ENCODE data around the gene GALP. TPM values are rescaled to one million over a fixed set of nuclear protein-coding genes. Genes with fewer than 3 reads are reported as not detected.

Gene GALP
- total RNA-seq, 1 experiment from 2014 or later = not detected

- H4K5ac ChIP-seq (ENCODE audit: insufficient read length, low read depth, low read length) = no peak overlapping the region
- no peak for DNase-seq
- no peak overlapping the region for H3K9ac ChIP-seq (ENCODE audit: extremely low read depth, insufficient read length, low read length)
- no peak overlapping the region for H2BK120ac ChIP-seq (ENCODE audit: low read depth, low read length, poor library complexity, severe bottlenecking)
- no peak overlapping the region for H4K8ac ChIP-seq (replicated peaks; ENCODE audit: insufficient read length, low read depth, low read length)
- H3K9me3 Mint-ChIP-seq = 0 out of 5 replicates have a peak, but pooled peaks cover 0 to 2% of the 10 kb centered on the region in 2 experiments
- peaks cover 13% of the 10 kb centered on the region for H3K23me2 ChIP-seq (ENCODE audit: insufficient read length, low read depth, low read length, poor library complexity, severe bottlenecking)
- H2BK12ac ChIP-seq (ENCODE audit: insufficient read length, low read depth, low read length) = no peak overlapping the region
- H2BK5ac ChIP-seq (ENCODE audit: insufficient read length, low read length) = no peak overlapping the region
- no peak overlapping the region for H4K91ac ChIP-seq (ENCODE audit: insufficient read length, low read depth, low read length)
- H3K14ac ChIP-seq (ENCODE audit: insufficient read depth, low read length) = no peak overlapping the region
- no peak overlapping the region for H3K56ac ChIP-seq (ENCODE audit: insufficient read length, low read depth, low read length)
- peaks cover 18 to 21% of the 10 kb centered on the region in 2 experiments for H3K4me1 Mint-ChIP-seq
- no peak overlapping the region for H2BK15ac ChIP-seq (ENCODE audit: low read depth, low read length)
- H3K79me2 ChIP-seq (ENCODE audit: insufficient read depth, low read length) = peaks cover 4% of the 10 kb centered on the region; the same call in 1 of the 2 replicates
- H3K4me1 ChIP-seq (ENCODE audit: insufficient read depth, low read length) = peaks cover 3% of the 10 kb centered on the region; the same call in 1 of the 2 replicates
- no peaks in the 10 kb centered on the region for H3K27me3 Mint-ChIP-seq (ENCODE audit: low read depth)
- H3T11ph ChIP-seq (ENCODE audit: low read length) = no peak overlapping the region
- H3K23ac ChIP-seq (ENCODE audit: insufficient read length, low read depth, low read length) = no peak overlapping the region
- peak overlapping the region; percentile 88 for H3K4me2 ChIP-seq (ENCODE audit: insufficient read depth, insufficient read length, low read length)
- H2AK5ac ChIP-seq (ENCODE audit: insufficient read length, low read length) = no peak overlapping the region
- no peaks in the 10 kb centered on the region for H3K27me3 ChIP-seq (ENCODE audit: insufficient read depth, low read length)
- H2AFZ ChIP-seq (ENCODE audit: low read length) = no peak overlapping the region
- H3K9me3 ChIP-seq (ENCODE audit: control insufficient read depth, low read depth, low read length) = no peaks in the 10 kb centered on the region
- no peaks in the 10 kb centered on the region for H3K79me1 ChIP-seq (ENCODE audit: insufficient read depth, low read depth, low read length, poor library complexity, severe bottlenecking)
- H3K4ac ChIP-seq (ENCODE audit: low read depth, low read length) = no peak overlapping the region
- TF ChIP-seq, protein P1, sequence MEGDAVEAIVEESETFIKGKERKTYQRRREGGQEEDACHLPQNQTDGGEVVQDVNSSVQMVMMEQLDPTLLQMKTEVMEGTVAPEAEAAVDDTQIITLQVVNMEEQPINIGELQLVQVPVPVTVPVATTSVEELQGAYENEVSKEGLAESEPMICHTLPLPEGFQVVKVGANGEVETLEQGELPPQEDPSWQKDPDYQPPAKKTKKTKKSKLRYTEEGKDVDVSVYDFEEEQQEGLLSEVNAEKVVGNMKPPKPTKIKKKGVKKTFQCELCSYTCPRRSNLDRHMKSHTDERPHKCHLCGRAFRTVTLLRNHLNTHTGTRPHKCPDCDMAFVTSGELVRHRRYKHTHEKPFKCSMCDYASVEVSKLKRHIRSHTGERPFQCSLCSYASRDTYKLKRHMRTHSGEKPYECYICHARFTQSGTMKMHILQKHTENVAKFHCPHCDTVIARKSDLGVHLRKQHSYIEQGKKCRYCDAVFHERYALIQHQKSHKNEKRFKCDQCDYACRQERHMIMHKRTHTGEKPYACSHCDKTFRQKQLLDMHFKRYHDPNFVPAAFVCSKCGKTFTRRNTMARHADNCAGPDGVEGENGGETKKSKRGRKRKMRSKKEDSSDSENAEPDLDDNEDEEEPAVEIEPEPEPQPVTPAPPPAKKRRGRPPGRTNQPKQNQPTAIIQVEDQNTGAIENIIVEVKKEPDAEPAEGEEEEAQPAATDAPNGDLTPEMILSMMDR (conservative IDR thresholded peaks at IDR 0.05) = no peak
- peaks cover 1 to 5% (median 1%) of the 10 kb centered on the region in 3 experiments; a peak in 5 of 7 replicates for H3K36me3 Mint-ChIP-seq (ENCODE audit: insufficient read depth in 1 of 3, low read depth in 3 of 3)
- H2BK20ac ChIP-seq (ENCODE audit: low read depth, low read length, poor library complexity, severe bottlenecking) = no peak overlapping the region
- no peak overlapping the region for H3K18ac ChIP-seq (ENCODE audit: insufficient read length, low read depth, low read length)
- H3K4me3 Mint-ChIP-seq = peak overlapping the region; percentile 79 to 85
- peak overlapping the region in 1 of 3 experiments; percentile 66; a peak in 3 of 7 replicates for H3K27ac Mint-ChIP-seq
- no CpG with 5 or more reads among the region's 17 CpGs for WGBS (ENCODE audit: extremely low coverage, insufficient read length, low lambda C conversion rate)
- peaks cover 2% of the 10 kb centered on the region for H4K20me1 ChIP-seq (ENCODE audit: control insufficient read depth, insufficient read depth, insufficient read length)
- H3K27ac ChIP-seq (ENCODE audit: insufficient read length, low read depth, low read length) = no peak overlapping the region
Measured at GRCh38 chr19:56142087-56142787, 33.6 kb upstream of the GALP start.

Measured in H9 (cell line).